Astrocyte of the spinal cord (primary cell): Measurements from ENCODE around the gene TCEA2.

Experiments
- DNase-seq: peaks from one replicate; pipeline ENCODE4 v3.0.0; 2011; ENCODE audit warnings: low read depth, low spot score
- H3K4me3 ChIP-seq: 2 replicates; pipeline ENCODE4 v1.5.1; 2011; ENCODE audit warnings: low read depth, mild to moderate bottlenecking, low read length, moderate library complexity
- in situ Hi-C: cut with HindIII; loops from 2 replicates; pipeline ENCODE4 v1.10.0; 2017; ENCODE audit warnings: low sequenced_read_pairs
- TF ChIP-seq, protein P1 (sequence below): IDR thresholded peaks from 2 replicates; pipeline ENCODE4 v1.5.1; 2012; ENCODE audit warnings: low read depth, mild to moderate bottlenecking, low read length, inconsistent platforms

Gene TCEA2

DNA sequence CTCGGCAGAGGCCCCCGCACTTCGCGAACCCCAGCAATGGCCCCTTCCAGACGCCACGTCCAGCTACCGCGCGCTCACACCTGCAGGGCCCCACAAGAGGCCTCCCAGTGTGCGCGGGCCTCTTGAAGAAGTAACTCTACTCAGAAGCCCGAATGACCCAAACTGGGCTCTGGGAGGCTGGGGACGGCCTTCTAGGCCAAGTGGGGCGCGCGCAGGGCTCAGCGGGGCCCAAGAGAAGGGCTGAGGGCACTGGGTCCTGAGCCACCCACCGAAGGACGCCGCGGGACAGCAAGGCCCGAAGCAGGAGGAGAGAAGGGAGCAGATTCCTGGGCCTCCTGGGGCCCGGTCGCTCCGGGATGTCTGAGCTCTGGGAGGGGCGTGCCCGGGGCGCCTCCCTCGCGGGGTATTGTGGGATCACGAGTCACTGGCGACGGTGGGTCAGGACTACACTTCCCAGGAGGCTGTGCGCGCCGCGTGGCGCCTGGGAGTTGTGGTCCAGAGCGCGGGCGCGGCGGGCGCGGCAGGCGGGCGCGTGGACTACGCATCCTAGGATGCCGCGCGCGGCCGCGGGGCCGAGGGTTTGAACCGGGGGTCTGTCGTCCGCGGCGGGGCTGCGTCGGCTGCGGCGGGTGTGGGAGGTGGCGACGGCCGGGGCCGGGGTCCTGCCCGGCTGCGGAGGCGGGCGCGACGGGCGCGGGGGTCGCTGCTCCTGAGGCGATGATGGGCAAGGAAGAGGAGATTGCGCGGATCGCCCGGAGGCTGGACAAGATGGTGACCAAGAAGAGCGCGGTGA lies at the start of gene TCEA2:
Gene TCEA2 (plus strand): TSS at position 603 of the 793 bp plus-strand sequence. CDS start 115 bp downstream, at position 718.
- in situ Hi-C loops: no loop called here
- TF ChIP-seq, protein P1, sequence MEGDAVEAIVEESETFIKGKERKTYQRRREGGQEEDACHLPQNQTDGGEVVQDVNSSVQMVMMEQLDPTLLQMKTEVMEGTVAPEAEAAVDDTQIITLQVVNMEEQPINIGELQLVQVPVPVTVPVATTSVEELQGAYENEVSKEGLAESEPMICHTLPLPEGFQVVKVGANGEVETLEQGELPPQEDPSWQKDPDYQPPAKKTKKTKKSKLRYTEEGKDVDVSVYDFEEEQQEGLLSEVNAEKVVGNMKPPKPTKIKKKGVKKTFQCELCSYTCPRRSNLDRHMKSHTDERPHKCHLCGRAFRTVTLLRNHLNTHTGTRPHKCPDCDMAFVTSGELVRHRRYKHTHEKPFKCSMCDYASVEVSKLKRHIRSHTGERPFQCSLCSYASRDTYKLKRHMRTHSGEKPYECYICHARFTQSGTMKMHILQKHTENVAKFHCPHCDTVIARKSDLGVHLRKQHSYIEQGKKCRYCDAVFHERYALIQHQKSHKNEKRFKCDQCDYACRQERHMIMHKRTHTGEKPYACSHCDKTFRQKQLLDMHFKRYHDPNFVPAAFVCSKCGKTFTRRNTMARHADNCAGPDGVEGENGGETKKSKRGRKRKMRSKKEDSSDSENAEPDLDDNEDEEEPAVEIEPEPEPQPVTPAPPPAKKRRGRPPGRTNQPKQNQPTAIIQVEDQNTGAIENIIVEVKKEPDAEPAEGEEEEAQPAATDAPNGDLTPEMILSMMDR: no peak
- peak within 1 kb of the TSS; percentile 80 for H3K4me3 ChIP-seq
- peak; percentile 95 for DNase-seq

DNA sequence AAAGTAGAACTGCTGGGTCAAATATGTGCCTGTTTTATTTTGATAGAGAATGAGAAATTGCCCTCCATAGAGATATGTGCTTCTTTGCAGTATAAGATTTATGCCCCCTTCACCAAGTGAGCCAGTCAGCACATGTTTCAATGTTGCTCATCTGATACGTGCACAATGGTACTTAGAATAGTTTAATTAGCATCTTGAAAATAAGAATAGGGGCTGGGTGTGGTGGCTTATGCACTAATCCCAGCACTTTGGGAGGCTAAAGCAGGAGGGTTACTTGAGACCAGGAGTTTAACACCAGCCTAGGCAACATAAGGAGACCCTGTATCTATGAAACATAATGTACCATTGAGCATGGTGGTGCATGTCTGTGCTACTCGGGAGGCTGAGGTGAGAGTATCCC lies 47.4 kb upstream of the TCEA2 start:
- TF ChIP-seq, protein P1: no peak
- in situ Hi-C loops: no loop called here
- H3K4me3 ChIP-seq: no peak overlapping the region
- DNase-seq: no peak

DNA sequence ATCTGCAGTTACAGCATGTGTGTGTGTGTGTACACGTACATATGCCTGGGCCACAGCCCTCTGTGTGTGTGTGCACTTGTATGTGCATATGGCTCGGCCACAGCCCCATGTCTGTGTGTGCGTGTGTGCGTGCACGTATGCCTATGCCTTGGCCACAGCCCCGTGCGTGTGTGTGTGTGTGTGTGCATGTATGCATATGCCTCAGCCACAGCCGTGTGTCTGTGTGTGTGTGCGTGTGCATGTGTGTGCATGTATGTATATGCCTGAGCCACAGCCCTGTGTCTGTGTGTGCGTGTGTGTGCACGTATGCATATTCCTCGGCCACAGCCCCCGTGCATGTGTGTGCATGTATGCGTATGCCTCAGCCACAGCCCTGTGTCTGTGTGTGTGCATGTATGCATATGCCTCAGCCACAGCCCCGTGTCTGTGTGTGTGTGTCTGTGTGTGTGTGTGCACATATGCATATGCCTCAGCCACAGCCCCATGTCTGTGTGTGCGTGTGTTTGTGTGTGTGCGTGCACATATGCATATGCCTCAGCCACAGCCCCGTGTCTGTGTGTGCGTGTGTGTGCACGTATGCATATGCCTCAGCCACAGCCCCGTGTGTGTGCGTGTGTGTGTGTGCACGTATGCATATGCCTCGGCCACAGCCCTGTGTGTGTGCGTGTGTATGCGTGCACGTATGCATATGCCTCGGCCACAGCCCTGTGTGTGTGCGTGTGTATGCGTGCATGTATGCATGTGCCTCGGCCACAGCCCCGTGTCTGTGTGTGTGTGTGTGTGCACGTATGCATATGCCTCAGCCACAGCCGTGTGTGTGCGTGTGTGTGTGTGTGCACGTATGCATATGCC lies 41.6 kb upstream of the TCEA2 start:
- DNase-seq: no peak
- no peak overlapping the region for H3K4me3 ChIP-seq
- TF ChIP-seq, protein P1: no peak
- in situ Hi-C loops: no loop called here

- no peak for DNase-seq
- in situ Hi-C loops: no loop called here
- TF ChIP-seq, protein P1: no peak
- H3K4me3 ChIP-seq: no peak overlapping the region
Measured at GRCh38 chr20:64022671-64023360, 40.2 kb upstream of the TCEA2 start.

DNA sequence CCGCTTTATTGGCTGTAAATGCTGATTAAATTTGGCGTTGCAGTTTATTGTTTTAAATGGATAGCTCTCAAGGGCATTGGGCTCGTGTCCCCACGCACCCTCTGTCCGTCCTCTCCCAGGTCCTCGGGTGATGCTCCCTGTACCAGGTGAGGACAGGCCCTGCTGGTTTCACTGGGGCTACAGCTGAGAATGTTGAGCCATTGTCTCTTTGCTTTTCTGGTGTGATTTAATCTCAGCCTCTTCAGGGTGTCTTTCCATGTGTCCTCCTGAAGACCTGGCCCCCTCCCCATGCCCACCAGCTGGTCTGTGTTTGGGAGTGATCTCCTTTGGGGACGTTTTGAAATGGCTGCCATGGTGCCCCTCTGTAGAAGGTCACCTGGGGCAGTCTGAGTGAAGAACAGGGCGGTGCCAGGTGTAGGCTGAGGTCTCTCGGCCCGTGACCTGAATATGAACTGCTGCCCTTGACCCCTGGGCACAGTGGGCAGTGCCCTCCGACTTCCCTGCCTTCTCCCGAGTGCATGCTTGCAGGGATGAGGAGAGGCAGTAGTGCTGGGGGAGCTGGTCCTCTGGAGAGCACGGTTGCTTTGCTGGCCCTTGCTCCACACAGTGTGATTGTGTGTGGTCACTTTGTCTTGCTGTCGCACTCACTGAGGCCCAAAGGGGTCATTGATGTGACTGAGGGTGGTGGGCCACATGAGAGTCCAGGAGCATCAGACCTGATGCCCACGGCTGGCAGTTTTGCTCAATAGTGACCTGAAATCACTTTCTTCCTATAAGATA lies 39.4 kb upstream of the TCEA2 start:
- in situ Hi-C loops: no loop called here
- H3K4me3 ChIP-seq: no peak overlapping the region
- TF ChIP-seq, protein P1: no peak
- no peak for DNase-seq
